Vagina (tissue), 2 donors: Measurements from ENCODE around the gene TLNRD1. TPM values are rescaled to one million over a fixed set of nuclear protein-coding genes. Genes with fewer than 3 reads are reported as not detected.

Source experiments
- DNase-seq, 2 donors: peaks; one replicate each; pipeline ENCODE4 v3.0.0-alpha.2; 2017; ENCODE audit errors: extremely low spot score in 2 of 2
- H3K27ac ChIP-seq: fragments of 200-600 bp; sonication (generic); one replicate; pipeline ENCODE4 v1.5.1; 2019
- H3K27me3 ChIP-seq: fragments of 200-600 bp; sonication (generic); one replicate; pipeline ENCODE4 v1.5.1; 2019
- H3K36me3 ChIP-seq, 2 donors: fragments of 200-600 bp; sonication (generic); one replicate each; pipeline ENCODE4 v1.5.1; 2017 to 2019
- H3K4me1 ChIP-seq: fragments of 200-600 bp; sonication (generic); one replicate; pipeline ENCODE4 v1.5.1; 2019
- H3K4me3 ChIP-seq, 2 donors: fragments of 200-600 bp; sonication (generic); 1 replicate in 1 of 2; 2 replicates in 1 of 2; pipeline ENCODE4 v1.5.1; 2016 to 2019
- H3K9me3 ChIP-seq: fragments of 200-600 bp; sonication (generic); one replicate; pipeline ENCODE4 v1.5.1; 2019
- CTCF ChIP-seq, 3 experiments: fragments of 450-650 bp in 2 of 3; fragments of 200-600 bp in 1 of 3; sonication (generic) in 1 of 3; IDR thresholded peaks; one replicate each; pipeline ENCODE4 v1.5.1; 2017 to 2019; ENCODE audit warnings: antibody characterized with exemption in 3 of 3, mild to moderate bottlenecking in 2 of 3, moderate library complexity in 2 of 3
- POLR2A ChIP-seq, 2 donors: fragments of 450-650 bp; IDR thresholded peaks; one replicate each; pipeline ENCODE4 v1.6.1; 2017; ENCODE audit warnings: antibody characterized with exemption in 2 of 2, mild to moderate bottlenecking in 2 of 2, moderate library complexity in 2 of 2
- POLR2AphosphoS5 ChIP-seq, 2 donors: sonication (generic); formaldehyde crosslinking; IDR thresholded peaks; one replicate each; pipeline ENCODE4 v1.9.0; 2017; ENCODE audit warnings: antibody characterized with exemption in 2 of 2, mild to moderate bottlenecking in 2 of 2, low read depth in 1 of 2; ENCODE audit not compliant: insufficient read depth in 1 of 2
- intact Hi-C: fragments of 100-400 bp; cut with DNase I; formaldehyde crosslinking; loops from one replicate; pipeline ENCODE4 v1.15.1; 2023
- microRNA-seq: library from miRNA; unstranded; fragments of <30 nt; microRNA quantifications from one replicate; pipeline ENCODE4, GENCODE V29; 2017; ENCODE audit warnings: borderline number of aligned reads, borderline replicate concordance
- small RNA-seq: library from RNA; depleted of rRNA; stranded (forward); fragments of <200 nt; gene quantifications from one replicate; pipeline ENCODE3, GENCODE V24; 2016
- total RNA-seq: library from RNA; depleted of rRNA; stranded (reverse); fragments of >200 nt; gene quantifications from one replicate; pipeline ENCODE4 v1.2.3, GENCODE V29; 2016

TLNRD1 gene
- total RNA-seq, 1 donor from 2014 or later, result 28.0 TPM

- TF ChIP-seq CTCF (IDR thresholded peaks at IDR 0.05), result no peak
- no peak for TF ChIP-seq POLR2A (IDR thresholded peaks at IDR 0.05)
- no peak for TF ChIP-seq POLR2AphosphoS5 (IDR thresholded peaks at IDR 0.05; ENCODE audit: insufficient read depth in 1 of 2, low read depth in 1 of 2)
- H3K36me3 ChIP-seq, result no peaks in the 10 kb centered on the region
- intact Hi-C loops, result no loop called here
- no peaks in the 10 kb centered on the region for H3K4me1 ChIP-seq
- DNase-seq, result no peak
- H3K27ac ChIP-seq, result no peak overlapping the region
- H3K27me3 ChIP-seq, result no peaks in the 10 kb centered on the region
- H3K4me3 ChIP-seq, result no peak overlapping the region
- H3K9me3 ChIP-seq, result no peaks in the 10 kb centered on the region
Observed at GRCh38 chr15:81050259-81050658, 49.5 kb downstream of the TLNRD1 start.

- TF ChIP-seq POLR2A (IDR thresholded peaks at IDR 0.05) (no peak), POLR2AphosphoS5 (IDR thresholded peaks at IDR 0.05; ENCODE audit: insufficient read depth in 1 of 2, low read depth in 1 of 2) (no peak), CTCF (IDR thresholded peaks at IDR 0.05) (no peak)
- intact Hi-C loops, result no loop called here
- Histone ChIP-seq H3K27ac (no peak overlapping the region), H3K36me3 (no peaks in the 10 kb centered on the region), H3K9me3 (no peaks in the 10 kb centered on the region), H3K4me1 (no peaks in the 10 kb centered on the region), H3K4me3 (no peak overlapping the region), H3K27me3 (no peaks in the 10 kb centered on the region)
- DNase-seq, result no peak
Observed at GRCh38 chr15:81050805-81051204, 50.1 kb downstream of the TLNRD1 start.

GRCh38 chr15:81052046-81052445 is 51.3 kb downstream of the TLNRD1 start:
- no peak for DNase-seq
- no peaks in the 10 kb centered on the region for H3K27me3 ChIP-seq
- H3K36me3 ChIP-seq, result no peaks in the 10 kb centered on the region
- no peak overlapping the region for H3K27ac ChIP-seq
- intact Hi-C loops, result no loop called here
- H3K9me3 ChIP-seq, result no peaks in the 10 kb centered on the region
- TF ChIP-seq POLR2AphosphoS5 (IDR thresholded peaks at IDR 0.05; ENCODE audit: insufficient read depth in 1 of 2, low read depth in 1 of 2) (no peak), POLR2A (IDR thresholded peaks at IDR 0.05) (no peak), CTCF (IDR thresholded peaks at IDR 0.05) (no peak)
- H3K4me1 ChIP-seq, result no peaks in the 10 kb centered on the region
- no peak overlapping the region for H3K4me3 ChIP-seq

GRCh38 chr15:81053621-81054020 is 52.9 kb downstream of the TLNRD1 start:
- DNase-seq, result no peak
- H3K9me3 ChIP-seq, result no peaks in the 10 kb centered on the region
- intact Hi-C loops, result no loop called here

GRCh38 chr15:81054236-81054635 is 53.5 kb downstream of the TLNRD1 start:
- TF ChIP-seq POLR2A (IDR thresholded peaks at IDR 0.05) (no peak), POLR2AphosphoS5 (IDR thresholded peaks at IDR 0.05; ENCODE audit: insufficient read depth in 1 of 2, low read depth in 1 of 2) (no peak), CTCF (IDR thresholded peaks at IDR 0.05) (no peak)
- Histone ChIP-seq H3K27me3 (no peaks in the 10 kb centered on the region), H3K4me3 (no peak overlapping the region), H3K4me1 (no peaks in the 10 kb centered on the region), H3K9me3 (no peaks in the 10 kb centered on the region), H3K27ac (no peak overlapping the region), H3K36me3 (no peaks in the 10 kb centered on the region)
- DNase-seq, result no peak
- intact Hi-C loops, result no loop called here

More at GRCh38 chr15:81053621-81054020, 52.9 kb downstream of the TLNRD1 start:
- no peak for TF ChIP-seq POLR2A (IDR thresholded peaks at IDR 0.05)
- no peak for TF ChIP-seq POLR2AphosphoS5 (IDR thresholded peaks at IDR 0.05; ENCODE audit: insufficient read depth in 1 of 2, low read depth in 1 of 2)
- no peak for TF ChIP-seq CTCF (IDR thresholded peaks at IDR 0.05)
- Histone ChIP-seq H3K4me1 (no peaks in the 10 kb centered on the region), H3K4me3 (no peak overlapping the region), H3K27me3 (no peaks in the 10 kb centered on the region), H3K36me3 (no peaks in the 10 kb centered on the region), H3K27ac (no peak overlapping the region)

Small RNA genes lying within 50 kb of the gene (microRNA-seq; reads per million reads assigned to microRNA genes)
- not detected for gene MIR4514

Small RNA genes lying within 50 kb of the gene (small RNA-seq; reads per million reads assigned to genes)
- gene MIR4514, result not detected

Other genes with a start within 250 kb of the TLNRD1 start
- gene CEMIP, start 221.6 kb upstream of the TLNRD1 start, total RNA-seq, result 0.74 TPM
- 17.9 TPM for gene MESD, start 11.1 kb upstream of the TLNRD1 start, total RNA-seq
- 8.6 TPM for gene CFAP161, start 133.3 kb downstream of the TLNRD1 start, total RNA-seq
- 19.9 TPM for gene IL16, start 196.0 kb downstream of the TLNRD1 start, total RNA-seq